HL-60/S4 treated with retinoic acid at 250 ng/mL for 4 days and 3 days (cell line): Measurements from ENCODE around the gene RETNLB.

ENCODE experiments used
- in situ Hi-C: fragments of 300-500 bp; cut with MboI; formaldehyde crosslinking; loops from 2 replicates; pipeline ENCODE4 v1.7.0; 2022; ENCODE audit warnings: low sequenced_read_pairs

Gene RETNLB, protein sequence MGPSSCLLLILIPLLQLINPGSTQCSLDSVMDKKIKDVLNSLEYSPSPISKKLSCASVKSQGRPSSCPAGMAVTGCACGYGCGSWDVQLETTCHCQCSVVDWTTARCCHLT

DNA sequence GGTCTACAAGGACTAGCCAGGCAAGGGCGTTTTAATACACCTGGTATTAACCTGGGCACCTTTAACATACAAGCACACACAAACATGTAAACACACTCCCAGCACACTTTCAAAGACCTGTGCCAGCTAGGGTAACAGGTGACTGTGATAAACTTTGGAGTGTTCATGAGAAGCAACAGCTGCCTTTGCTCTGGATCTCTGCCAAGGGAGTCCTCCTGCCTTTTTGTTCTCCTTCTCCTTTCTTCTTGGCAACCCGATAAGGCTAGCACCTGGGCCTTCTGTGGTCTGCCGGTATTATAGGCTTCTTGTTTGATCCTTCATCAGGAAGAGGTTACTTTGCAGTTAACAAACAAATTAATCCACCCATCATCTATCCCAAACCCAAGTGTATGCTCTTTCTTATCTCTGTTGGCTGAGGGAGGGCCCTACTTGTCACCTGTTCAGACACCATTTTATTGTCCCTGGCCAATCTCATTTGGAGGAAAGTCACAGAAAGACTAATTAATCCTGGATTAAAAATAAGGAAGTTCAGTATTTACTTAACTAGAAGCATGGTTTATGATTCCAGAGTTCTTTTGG is at the start of gene RETNLB:
Gene RETNLB (minus strand): TSS at position 7 of the 579 bp plus-strand sequence. CDS start 225 bp downstream, outside the sequence.
- in situ Hi-C loops, result no loop called here

DNA sequence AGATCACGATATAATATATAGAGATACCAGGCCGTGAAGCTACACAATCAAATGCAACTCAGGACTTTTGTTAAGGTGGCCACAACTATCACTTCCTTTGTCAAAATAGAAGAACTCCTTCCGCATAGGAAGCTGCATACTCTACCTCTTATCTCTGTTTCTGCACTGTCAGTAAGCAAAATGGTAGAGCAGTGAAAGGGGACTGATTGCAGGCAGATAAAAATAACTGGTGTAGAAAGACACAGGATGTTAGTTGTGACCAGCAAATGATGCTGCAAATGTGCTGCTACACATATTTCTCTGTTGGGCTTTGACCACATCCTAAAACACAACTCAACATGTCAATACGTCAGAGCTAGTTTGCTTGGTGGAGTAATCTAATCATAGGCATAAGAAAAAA is 49.1 kb upstream of the RETNLB start:
- in situ Hi-C loops, result no loop called here

DNA sequence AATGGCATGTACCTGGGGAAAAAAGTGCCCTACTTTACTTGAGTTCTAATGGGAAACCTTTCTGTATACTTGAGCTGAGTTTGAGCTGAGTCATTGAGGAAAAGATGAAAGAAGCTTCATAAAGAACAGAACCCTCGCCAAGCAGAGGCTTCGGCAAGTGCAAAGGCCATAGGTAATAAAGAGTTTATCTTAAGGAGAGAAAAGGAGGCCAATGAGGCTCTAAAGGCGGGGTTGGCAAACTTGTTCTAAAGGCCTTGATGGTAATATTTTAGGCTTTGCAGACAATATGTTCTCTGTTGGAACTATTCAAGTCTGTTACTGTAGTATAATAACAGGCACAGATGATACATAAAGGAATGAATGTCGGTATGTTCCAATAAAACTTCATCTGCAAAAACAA is 47.8 kb upstream of the RETNLB start:
- in situ Hi-C loops, result no loop called here

DNA sequence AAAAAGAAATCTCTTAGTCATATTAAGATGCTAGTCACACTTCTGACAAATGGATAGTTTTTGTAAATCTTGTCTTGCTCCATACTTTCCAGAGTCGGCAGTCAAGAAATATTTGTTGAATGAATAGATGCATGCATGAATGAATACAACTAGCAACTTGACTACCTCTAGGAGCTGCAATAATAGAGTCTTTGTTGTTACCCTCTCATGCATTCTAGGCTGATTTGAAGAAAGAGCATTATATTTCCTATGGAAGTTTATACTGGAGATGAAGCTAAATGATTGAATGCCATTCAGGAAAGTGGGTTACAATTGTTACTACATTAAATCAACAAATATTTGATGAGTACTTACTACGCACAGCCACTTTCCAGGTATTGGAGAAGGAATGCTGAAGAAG is 47.2 kb upstream of the RETNLB start:
- in situ Hi-C loops, result no loop called here

DNA sequence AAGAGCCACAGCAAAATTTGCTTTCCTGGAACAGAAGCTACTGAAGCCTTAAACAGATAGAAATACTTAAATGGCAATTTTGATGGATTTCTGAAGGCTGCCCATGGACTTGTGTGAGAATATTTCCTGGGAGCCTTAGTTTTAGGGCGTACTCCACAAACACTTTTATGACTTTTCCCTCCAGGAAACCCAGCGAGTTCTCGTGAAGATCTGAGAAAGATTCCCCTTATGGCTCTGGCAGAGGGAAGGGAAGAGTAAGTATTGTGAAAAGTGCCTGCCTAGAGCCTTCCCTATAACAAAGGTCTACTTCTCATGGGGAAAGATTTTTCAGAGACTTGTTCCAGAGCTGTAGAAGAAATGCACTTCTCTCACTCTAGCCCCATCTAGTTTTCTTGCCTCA is 34.3 kb upstream of the RETNLB start:
- in situ Hi-C loops, result no loop called here

DNA sequence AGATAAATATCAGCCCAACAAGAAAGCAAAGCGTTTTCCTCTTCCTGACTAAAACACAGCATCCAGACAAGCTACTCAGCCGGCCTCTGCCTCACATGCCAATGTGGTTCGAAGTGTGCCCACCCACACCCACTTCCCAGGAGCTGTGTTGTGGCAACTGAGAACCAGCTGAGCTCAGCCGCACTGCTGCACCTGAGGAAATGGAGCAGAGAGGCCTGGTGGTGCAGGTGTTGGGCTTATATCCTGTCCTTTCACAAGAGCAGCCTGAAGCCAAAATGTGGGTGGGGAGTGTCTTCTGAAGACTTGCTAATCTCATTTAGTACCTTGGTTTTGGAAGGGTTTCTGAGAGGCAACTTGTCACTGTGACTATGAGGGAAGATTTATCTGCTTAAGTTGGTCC is 23.0 kb upstream of the RETNLB start:
- in situ Hi-C loops, result no loop called here

DNA sequence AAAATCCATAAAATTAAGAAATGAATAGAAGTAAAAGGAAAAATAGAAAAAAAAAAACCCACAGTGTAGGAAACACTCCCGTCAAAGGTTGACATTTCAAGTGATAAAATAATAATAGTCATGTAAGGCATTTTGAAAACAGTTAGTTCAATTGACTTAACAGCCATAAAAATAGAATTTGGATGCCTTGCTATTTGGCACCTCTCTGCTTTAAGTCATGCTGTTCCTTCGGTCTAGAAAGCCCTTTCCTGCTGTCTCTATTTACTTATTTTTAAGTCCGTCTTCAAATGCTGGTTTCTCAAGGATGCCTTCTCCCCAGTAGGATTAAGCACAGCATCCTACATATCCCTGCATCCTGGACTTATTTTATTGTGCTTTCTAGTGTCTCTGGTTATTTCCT is 22.3 kb upstream of the RETNLB start:
- in situ Hi-C loops, result no loop called here

DNA sequence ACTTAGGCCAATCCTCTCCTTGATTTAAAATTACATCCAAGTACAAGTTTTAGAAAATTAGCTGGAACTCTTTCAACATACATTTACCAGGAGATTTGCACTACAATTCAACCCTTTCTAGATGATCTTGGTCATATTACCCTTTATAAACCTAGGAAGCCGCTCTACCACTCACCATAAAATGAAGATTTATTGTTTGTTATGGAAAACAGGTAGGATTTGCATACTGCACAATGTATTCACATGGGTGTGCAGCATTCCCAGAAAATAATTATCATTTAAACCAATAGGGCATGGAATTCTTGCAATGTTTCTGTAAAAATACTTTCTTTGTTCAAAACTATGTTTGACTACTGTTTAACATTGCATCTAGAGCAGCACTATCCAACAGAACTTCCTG is 18.4 kb upstream of the RETNLB start:
- in situ Hi-C loops, result no loop called here

DNA sequence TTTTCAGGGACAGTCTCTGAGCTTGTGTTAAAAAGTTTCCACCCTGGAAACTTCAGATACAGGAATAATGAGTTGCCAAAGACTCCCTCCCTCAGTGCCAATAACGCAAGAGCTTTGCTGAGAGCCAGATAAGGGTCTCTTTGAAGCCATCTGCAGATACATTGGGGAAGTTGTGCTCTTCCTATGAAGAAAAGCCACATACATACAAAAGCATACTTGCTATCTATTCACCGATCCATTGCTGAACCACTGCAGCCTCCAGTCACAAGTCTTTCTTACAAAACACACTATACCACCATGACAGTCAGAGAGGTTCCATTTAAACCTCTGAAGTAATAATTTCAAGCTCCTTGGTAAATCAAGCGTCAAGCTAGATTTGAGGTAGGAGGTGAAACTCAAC is 10.0 kb upstream of the RETNLB start:
- in situ Hi-C loops, result no loop called here

DNA sequence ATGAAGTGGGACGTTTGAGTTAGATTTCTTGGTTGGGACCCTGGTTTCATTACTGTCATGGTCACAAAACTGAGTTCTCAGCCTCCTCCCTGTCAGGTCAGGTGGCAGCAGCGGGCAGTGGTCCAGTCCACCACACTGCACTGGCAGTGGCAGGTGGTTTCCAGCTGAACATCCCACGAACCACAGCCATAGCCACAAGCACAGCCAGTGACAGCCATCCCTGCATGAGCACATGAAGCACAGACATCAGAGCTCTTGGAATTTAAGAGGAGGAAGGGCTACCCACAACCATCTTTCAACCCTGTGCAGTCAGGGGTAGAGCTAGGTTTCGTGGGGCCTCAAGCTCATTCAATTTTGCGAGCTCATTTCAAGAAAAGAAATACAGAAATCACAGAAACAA is 1.5 kb downstream of the RETNLB start:
- in situ Hi-C loops, result no loop called here

DNA sequence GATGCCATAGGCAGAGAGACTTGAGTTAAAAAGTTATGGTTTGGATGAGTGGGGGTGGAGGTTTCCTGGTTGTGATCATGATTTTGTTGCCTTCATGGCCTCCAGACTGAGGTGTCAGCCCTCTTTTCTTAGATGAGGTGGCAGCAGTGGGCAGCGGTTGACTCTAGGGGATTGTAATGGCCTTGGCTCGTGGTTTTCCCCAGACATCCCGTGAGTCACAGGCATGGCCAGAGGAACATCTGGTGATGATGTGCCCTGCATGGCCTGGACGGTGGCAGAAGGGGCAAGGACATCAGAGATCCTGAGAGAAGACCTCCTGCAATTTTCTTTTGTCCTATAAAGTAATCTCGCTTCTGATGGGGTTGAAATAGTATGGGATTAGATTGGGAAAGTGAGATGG is 12.4 kb downstream of the RETNLB start:
- in situ Hi-C loops, result no loop called here

DNA sequence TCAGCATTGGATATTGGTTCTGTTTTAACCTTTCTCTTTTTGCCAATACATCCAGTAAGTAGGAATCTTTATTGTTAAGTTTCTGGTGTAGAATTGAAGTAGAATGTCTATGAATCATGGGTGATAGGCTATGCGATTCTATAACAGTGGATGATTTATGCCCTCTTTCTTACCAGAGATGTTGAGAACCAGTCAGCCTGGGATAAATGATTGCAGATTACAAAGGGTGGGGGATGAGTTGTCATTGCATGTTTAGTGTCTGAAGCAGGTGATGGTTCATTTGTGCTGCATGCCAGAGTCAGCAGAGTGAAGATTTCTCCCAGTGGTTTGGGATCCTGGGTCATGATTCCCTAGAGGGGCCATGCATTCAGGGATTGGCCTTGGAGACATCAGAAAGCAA is 14.3 kb downstream of the RETNLB start:
- in situ Hi-C loops, result no loop called here

DNA sequence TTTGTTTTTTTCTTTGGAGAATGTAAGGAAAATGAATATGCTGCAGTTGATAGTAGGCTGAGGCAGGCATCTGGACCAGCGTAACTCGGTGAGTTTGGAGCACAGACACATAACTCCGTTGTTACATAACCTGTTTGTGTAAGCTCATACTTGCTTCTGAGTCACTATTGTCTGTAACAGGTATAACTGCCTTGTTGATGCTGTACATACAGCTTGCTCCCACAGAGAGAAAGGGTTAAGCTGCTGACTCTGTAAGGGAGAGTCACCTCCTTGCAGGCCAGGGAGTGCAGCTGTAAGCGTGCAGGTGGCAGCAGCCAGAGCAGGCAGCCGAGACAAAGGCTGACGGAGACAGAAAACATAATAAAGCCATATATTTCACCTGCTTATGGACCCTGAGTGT is 20.4 kb downstream of the RETNLB start:
- in situ Hi-C loops, result no loop called here

DNA sequence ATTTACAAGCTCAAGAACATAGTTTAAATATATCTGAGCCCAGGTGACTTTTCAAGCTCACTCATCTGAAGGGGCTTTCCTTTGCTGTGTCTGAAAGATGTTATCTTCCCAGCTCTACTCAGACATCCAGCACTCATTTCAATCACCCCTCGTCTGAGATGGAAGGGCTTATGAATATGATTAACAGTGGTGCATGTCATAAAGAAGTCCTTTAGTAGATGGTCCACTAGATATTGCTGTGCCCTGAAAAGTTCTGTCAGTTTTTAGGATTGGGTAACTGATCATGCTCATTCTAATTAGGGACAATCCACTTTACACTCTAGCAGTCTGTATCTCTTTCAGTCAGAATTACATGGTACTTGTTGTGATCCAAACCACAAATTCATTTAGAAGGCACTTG is 28.3 kb downstream of the RETNLB start:
- in situ Hi-C loops, result no loop called here

DNA sequence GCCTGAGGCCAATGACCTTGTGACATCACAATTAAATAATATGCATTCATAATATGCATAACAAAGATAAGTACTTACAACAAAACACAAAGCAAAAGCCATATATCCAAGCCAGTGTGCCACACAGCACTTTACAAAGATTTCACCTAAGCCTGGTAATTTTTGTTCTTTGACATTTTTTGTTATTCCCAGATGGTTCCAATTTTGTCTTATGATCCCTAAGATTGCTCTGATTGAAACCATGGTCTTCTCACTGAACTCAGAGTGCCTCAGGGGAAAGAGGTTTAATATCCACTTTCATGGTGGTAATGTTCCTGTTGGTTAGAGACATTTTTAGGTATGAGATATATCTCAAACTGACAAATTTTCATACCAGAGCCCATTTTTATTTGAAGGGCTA is 29.1 kb downstream of the RETNLB start:
- in situ Hi-C loops, result no loop called here

DNA sequence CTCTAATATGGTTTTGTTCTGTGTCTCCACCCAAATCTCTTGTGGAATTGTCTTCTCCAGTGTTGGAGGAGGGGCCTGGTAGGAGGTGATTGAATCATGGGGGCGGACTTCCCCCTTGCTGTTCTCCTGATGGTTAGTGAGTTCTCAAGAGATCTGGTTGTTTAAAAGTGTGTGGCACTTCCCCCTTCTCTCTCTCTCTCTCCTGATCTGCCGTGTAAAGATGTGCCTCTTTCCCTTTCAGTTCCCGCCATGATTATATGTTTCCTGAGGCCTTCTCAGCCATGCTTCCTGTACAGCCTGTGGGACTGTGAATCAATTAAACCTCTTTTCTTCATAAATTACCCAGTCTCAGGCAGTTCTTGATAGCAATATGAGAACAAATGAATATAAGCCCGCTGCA is 33.1 kb downstream of the RETNLB start:
- in situ Hi-C loops, result no loop called here

DNA sequence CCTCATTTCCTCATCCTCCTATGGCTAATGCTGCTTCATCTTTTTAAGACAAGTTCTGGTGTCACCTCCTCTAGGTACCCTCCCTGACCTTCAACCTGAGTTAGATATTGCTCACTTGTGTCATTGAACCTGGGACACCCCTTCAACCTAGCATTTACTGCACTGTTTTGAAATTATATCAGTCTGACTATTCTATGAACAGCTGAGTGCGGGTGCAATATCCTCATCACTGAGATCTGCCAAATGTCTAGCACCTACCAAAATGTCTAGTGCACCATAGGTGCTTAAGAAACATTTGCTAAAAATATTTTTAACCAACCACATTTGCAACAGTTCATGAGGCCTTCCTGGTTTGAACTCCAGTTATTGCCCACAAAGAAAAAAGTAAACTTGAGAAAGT is 34.5 kb downstream of the RETNLB start:
- in situ Hi-C loops, result no loop called here

DNA sequence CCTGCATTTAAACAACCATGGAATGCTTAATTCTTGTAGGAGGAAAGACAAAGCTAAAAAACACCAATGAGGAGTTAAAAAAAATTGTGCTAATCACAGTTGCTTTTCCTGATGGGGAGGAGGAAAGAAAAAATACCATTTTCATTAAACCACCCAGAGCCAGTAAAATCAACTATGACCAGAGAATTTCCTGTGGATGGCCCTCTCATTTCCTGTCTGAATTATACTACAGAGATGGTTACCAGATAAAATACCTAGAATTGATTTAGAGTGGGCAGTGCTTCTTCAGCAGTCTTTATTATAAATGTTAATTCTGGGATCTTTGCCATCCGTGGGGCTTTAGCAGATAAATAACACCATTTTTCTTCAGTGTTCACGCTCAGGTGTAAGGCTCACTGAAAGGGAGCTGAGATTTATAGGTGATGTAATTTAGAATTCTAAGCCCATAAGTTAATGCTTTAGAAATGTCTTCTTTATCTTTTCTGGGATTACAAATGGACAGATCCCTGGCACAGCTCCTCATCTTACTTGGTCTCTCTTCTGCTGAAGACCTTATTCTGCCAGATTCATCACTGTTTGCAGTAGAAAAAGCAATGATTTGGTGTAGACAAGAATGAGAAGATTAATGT is 37.9 kb downstream of the RETNLB start:
- in situ Hi-C loops, result no loop called here

DNA sequence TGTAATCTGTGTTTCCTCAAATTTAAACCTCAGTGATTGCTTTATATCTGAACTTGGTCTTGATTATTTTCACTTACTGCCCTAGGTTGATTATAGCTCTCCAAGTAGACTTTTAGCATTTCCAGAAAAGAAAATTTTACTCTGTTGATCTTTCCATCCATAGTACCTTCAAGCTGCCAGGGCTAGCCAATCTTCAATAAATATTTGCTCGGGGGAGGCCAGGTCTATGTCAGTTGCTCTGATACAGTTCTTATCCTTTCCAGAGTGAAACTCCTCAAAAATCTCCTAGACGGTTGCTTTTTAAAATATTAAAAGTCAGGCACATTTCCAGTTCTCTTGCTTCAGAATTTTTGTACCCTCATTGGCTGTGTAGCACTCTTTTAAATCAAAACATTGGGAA is 38.8 kb downstream of the RETNLB start:
- in situ Hi-C loops, result no loop called here

DNA sequence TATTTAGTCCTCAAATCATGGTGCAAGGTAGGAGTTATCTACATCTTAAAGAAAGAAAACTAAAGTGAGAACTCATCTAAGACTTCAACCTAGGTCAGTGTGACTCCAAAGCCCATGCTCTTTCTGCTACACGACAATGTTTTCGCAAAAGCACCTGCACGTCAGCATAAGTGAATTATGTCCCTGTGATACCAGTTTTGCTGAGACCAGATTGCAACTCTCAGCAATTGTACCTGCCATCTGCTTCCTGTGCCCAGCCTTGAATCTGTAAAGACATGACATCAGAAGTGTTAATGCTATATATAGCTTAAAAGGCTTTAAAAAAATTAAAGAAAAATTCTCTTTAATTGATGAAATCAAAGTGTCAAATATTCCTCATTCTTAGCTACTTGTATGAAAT is 43.4 kb downstream of the RETNLB start:
- in situ Hi-C loops, result no loop called here

DNA sequence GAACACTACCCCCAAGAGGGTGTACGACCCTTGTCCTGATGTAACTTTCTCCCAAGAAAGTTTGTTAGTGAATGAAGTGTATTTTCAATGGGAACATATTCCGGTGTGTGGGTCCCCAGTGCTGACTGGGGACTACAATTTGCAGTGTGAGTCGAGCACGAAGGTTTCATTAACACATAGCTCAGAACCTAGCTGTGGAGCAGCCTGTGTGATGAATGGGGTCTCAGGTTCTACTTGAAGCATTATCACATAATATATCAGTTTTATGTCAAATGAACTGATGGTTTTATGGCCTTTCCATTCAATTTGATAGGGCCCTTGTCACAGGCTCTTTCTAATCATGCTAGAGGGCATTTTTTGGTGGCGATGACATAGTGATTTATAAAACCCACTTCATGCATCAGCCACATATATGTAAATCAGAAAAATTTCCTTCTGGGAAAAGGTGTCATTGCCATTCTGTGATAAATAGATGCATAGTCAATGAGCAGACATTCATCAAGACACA is 44.1 kb downstream of the RETNLB start:
- in situ Hi-C loops, result no loop called here
